ENCODE results near the gene THBS1.

THBS1 gene

GRCh38 chr15:39587096-39587721, 6.3 kb downstream of the THBS1 start:
- no peak for DNase-seq
- intact Hi-C loops (cut with DNase I), result loop anchor here (10.0 kb wide), 2 partner anchors 168 to 882 kb away; no protein-coding TSS in a partner anchor

- no peak for DNase-seq
- intact Hi-C loops (cut with DNase I), result loop anchor here (10.0 kb wide), 2 partner anchors 167 to 883 kb away; no protein-coding TSS in a partner anchor
Measured at GRCh38 chr15:39587731-39588530, 7.1 kb downstream of the THBS1 start.

- intact Hi-C loops (cut with DNase I), result loop anchor here (10.0 kb wide), 2 partner anchors 166 to 884 kb away; no protein-coding TSS in a partner anchor
- no peak for DNase-seq
Measured at GRCh38 chr15:39588531-39589192, 7.8 kb downstream of the THBS1 start.

GRCh38 chr15:39589193-39589814, 8.4 kb downstream of the THBS1 start:
- DNase-seq, result no peak
- intact Hi-C loops (cut with DNase I), result loop anchor here (10.0 kb wide), 2 partner anchors 165 to 885 kb away; no protein-coding TSS in a partner anchor

GRCh38 chr15:39589815-39590644, 9.2 kb downstream of the THBS1 start:
- intact Hi-C loops (cut with DNase I), result loop anchor here (10.0 kb wide), 2 partner anchors 165 to 885 kb away; no protein-coding TSS in a partner anchor
- DNase-seq, result no peak

- intact Hi-C loops (cut with DNase I), result no loop called here
- DNase-seq, result no peak
Measured at GRCh38 chr15:39591141-39591895, 10.4 kb downstream of the THBS1 start.

- intact Hi-C loops (cut with DNase I), result no loop called here
- no peak for DNase-seq
Measured at GRCh38 chr15:39591896-39592315, 11.0 kb downstream of the THBS1 start.

- intact Hi-C loops (cut with DNase I), result no loop called here
- no peak for DNase-seq
Measured at GRCh38 chr15:39592500-39592899, 11.6 kb downstream of the THBS1 start.

- intact Hi-C loops (cut with DNase I), result no loop called here
- no peak for DNase-seq
Measured at GRCh38 chr15:39593071-39593655, 12.3 kb downstream of the THBS1 start.

GRCh38 chr15:39593656-39594445, 13.0 kb downstream of the THBS1 start:
- intact Hi-C loops (cut with DNase I), result no loop called here

GRCh38 chr15:39594446-39595337, 13.8 kb downstream of the THBS1 start:
- no peak for DNase-seq
- intact Hi-C loops (cut with DNase I), result no loop called here

More at GRCh38 chr15:39593656-39594445, 13.0 kb downstream of the THBS1 start:
- DNase-seq, result no peak

GRCh38 chr15:39595338-39596221, 14.7 kb downstream of the THBS1 start:
- intact Hi-C loops (cut with DNase I), result no loop called here

GRCh38 chr15:39596358-39597051, 15.6 kb downstream of the THBS1 start:
- intact Hi-C loops (cut with DNase I), result no loop called here
- no peak for DNase-seq

More at GRCh38 chr15:39595338-39596221, 14.7 kb downstream of the THBS1 start:
- no peak for DNase-seq

- DNase-seq, result no peak
- intact Hi-C loops (cut with DNase I), result no loop called here
Measured at GRCh38 chr15:39597336-39597735, 16.5 kb downstream of the THBS1 start.

- DNase-seq, result no peak
- intact Hi-C loops (cut with DNase I), result no loop called here
Measured at GRCh38 chr15:39597751-39598185, 16.9 kb downstream of the THBS1 start.

Data from posterior cingulate gyrus (tissue), 11 donors.